GM21737 (cell line): ENCODE data around the gene GSAP.
"Not testable (repeated sequence)": the region's sequence is repeated elsewhere in the genome, so short reads cannot be mapped to it uniquely, and the experiment has no call there.

Experiments used
- ATAC-seq: cut with Tn5 transposase; IDR thresholded peaks from one replicate; pipeline ENCODE4 v1.9.1; 2021; ENCODE audit warnings: mild to moderate bottlenecking, moderate library complexity; ENCODE audit not compliant: unreplicated experiment

Gene GSAP

GRCh38 chr7:77293046-77293445 is 123.1 kb downstream of the GSAP start:
- no peak for ATAC-seq

DNA sequence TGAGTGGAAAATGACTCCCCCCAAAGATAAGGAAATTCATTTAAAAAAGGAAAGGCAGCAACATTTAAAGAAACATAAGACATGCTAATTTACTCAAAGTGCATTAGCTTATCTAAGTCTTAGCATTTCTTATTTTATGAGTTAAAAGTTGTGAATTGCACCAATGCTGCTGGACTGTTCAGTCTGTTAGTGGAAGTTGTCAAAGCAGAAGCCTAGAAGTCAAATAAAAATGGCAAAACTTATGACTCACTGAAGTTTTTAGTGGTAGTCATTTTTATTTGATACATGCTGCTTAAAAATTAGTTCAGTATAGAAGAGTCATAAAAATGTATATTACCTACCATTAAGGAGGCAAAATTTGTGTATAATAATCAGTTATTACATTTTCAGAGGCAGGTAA is 125.7 kb downstream of the GSAP start:
- ATAC-seq: no peak

DNA sequence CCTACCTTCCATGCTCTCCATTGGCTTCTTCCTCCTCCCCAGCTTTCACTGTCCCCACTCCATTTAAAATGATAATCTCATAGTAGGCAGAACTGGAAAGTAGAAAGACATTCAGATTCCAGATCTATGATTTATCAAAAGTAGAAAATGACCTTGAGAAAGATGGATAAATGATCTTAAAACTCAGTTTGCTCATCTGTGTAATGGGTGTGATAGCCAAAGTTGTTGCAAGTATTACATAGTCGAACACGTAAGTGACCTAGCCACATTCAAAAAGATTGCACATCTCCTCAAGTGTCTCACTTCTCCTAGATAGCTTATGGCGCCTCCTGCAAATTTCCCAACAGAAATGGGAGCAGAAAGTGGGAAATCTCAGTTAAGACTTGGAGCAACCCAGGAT is 126.8 kb downstream of the GSAP start:
- no peak for ATAC-seq

- ATAC-seq: no peak
Measured at GRCh38 chr7:77288676-77289320, 127.4 kb downstream of the GSAP start.

DNA sequence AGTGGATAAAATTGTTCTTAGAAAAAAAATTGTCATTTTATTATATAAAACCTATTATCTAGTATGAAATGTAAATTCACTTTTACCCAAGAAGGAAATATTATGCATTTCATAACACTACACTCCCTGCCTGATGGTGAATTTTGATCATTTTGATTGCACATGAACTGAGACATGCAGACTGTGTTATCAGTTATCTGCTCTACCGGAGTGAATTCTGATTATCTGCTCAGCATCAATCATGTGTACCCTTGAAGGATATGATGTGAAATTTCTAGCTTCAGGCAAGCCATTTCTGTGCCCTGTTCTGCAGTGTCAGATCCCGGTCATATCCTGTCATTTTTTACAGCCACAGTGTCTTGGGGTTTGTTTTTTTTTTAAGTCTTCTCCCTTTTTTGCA is 131.5 kb downstream of the GSAP start:
- ATAC-seq: no peak

- ATAC-seq: no peak
Measured at GRCh38 chr7:77284005-77284404, 132.1 kb downstream of the GSAP start.

- ATAC-seq: no peak
Measured at GRCh38 chr7:77282897-77283296, 133.3 kb downstream of the GSAP start.

DNA sequence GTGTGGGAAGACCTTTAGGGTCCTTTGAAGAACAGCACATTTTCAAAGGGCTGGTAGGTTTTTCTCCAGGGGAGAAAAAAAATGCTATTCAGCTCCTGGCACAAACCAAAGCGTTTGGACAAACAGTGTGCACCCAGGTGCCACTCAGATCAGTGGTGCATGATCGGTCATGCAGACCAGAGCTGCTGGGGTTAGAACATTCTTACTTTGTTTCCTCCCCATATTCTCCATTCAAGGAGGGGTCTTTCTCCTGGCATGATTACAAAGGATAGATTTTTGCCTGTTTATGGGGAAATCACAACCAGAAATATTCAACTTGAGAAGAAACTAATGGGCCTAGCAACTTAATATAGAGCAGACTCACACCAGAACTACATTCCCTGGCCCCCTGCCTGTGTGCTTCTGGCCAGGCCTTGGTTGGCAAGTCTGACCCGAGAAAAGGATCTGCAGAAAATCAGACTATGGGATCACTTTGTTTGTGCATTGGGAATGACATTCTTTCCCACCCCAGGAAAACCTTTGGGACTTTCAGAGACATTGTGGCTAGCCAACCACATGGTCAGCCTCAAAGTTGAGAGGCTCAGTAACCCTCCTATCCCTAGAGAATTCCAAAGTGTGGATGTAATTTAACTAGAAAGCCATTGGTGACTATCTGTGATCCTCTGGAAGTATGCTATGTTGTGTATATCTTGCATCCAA is 134.2 kb downstream of the GSAP start:
- no peak for ATAC-seq

DNA sequence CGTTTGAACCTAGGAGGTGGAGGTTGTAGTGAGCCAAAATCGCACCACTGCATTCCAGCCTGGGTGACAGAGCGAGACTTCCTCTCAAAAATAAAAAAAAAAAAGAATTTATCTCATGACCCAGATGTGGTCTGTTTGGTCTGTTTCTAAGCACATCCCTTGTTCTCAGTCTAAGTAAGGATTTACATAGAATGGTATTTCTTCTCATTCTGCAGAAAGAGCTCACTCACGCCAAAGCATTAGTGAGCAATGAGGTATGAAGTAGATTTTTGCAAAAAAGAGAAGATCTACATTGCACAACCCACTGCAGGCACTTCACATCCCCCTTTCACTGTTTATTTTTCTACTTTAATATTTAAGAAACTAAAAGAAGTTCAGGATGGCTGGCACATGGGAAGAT is 140.0 kb downstream of the GSAP start:
- no peak for ATAC-seq

DNA sequence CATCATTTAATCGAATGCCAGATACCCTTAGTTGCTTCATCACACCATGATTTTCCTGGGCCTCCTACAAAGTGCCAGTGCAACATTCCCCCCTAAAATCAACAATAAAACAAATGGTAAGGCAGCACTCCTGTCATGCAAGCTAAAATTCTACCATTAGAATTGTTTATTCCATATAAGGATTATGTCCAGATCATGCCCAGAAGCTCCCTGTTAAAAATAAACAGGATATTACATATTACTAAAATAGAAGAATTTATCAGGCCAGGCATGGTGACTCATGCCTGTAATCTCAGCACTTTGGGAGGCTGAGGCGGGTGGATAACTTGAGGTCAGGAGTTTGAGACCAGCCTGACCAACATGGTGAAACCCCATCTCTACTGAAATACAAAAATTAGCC is 140.5 kb downstream of the GSAP start:
- ATAC-seq: not testable (repeated sequence)

- ATAC-seq: no peak
Measured at GRCh38 chr7:77271766-77272165, 144.4 kb downstream of the GSAP start.

DNA sequence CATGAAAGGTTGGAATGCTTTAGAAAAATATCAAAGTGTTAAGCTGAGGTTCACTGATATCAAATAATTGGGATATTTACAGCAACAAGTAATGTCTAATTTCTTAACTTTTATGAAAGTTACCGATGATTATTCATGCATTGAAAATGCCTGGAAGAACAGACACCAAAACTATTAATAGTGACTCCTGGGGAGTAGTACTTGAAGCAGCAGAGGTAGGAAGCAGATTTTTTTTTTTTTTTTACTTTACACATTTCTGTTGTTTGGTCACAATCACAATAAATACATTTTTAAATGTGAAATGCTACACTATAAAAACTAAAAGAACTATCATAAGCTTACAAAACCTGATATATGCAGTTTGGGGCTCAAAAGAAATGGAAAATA is 146.1 kb downstream of the GSAP start:
- ATAC-seq: no peak

DNA sequence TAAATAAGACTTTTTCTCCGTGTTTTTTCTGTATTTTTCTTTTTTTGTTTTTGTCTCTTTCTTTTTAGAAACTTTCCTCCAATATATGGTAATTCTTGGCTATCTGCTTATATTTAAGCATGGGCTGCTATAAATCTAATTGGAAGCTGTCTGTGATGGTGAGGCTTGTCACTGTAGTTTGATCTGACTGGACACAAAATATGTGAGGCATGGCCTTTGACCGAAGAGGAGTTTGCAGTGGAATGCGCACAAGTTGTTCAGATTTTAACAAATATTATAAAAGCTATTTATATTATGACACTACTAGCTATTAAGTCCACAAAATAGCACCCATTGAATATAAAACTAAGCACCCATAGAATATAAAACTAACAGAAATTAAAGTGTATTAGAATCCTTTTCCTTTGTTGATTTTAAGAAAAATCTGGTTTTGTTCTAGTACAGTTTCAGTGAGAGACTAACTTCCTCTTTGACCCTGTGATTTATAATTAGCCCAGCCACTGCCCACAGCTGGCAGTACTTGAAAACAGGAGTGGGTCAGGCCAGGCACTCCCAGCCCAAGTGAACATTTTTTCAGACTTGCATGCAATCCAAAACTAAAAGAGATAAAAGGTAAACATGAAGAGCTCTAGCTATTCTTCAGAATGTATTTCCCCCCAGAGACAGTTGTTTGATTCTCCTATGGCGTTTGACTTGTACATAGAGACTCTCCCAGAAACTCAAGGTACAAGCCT is 146.6 kb downstream of the GSAP start:
- ATAC-seq: peak; percentile 68

DNA sequence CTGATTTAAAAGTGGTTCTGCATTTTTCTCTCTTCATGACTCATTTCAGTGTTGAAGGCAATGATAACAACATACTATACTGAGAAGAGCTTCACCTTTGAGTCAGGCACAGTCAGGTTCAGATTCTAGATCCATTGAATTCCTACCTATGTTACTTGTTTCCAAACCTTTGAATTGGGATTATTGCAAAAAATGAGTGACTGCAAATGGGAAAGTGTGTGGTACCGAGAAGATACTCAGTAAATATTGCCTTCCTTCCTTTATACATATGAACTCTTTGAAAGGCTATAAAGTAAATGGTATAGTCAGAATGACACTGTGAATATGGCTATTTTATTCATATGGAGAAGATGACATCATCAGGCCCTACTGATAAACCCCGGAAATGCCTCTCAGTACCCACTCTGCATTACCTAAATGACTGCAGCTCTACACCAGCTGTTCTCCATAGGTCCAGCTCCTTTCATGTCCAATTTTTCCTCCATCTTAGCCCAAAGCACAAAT is 149.8 kb downstream of the GSAP start:
- peak; percentile 77 for ATAC-seq

- ATAC-seq: no peak
Measured at GRCh38 chr7:77265666-77266065, 150.5 kb downstream of the GSAP start.

- no peak for ATAC-seq
Measured at GRCh38 chr7:77262316-77262715, 153.8 kb downstream of the GSAP start.
